Epithelial cell of esophagus (primary cell): ENCODE measurements around the gene ADAMTS17.

Experiments used
- DNase-seq: peaks from one replicate; pipeline ENCODE4 v3.0.0; 2010; ENCODE audit warnings: low read depth
- H3K4me3 ChIP-seq: 2 replicates; pipeline ENCODE4 v1.5.1; 2011; ENCODE audit warnings: mild to moderate bottlenecking, low read length, control low read depth
- TF ChIP-seq, protein P1 (sequence below): IDR thresholded peaks from 2 replicates; pipeline ENCODE4 v1.5.1; 2011; ENCODE audit warnings: low read depth, mild to moderate bottlenecking, low read length, control low read depth, inconsistent platforms; ENCODE audit not compliant: insufficient read depth; ENCODE audit errors: missing control alignments

The ADAMTS17 gene

GRCh38 chr15:100215031-100215842, 126.5 kb downstream of the ADAMTS17 start:
- no peak for DNase-seq
- H3K4me3 ChIP-seq, result no peak overlapping the region
- TF ChIP-seq, protein P1, sequence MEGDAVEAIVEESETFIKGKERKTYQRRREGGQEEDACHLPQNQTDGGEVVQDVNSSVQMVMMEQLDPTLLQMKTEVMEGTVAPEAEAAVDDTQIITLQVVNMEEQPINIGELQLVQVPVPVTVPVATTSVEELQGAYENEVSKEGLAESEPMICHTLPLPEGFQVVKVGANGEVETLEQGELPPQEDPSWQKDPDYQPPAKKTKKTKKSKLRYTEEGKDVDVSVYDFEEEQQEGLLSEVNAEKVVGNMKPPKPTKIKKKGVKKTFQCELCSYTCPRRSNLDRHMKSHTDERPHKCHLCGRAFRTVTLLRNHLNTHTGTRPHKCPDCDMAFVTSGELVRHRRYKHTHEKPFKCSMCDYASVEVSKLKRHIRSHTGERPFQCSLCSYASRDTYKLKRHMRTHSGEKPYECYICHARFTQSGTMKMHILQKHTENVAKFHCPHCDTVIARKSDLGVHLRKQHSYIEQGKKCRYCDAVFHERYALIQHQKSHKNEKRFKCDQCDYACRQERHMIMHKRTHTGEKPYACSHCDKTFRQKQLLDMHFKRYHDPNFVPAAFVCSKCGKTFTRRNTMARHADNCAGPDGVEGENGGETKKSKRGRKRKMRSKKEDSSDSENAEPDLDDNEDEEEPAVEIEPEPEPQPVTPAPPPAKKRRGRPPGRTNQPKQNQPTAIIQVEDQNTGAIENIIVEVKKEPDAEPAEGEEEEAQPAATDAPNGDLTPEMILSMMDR, result no peak

- TF ChIP-seq, protein P1, result no peak
- no peak overlapping the region for H3K4me3 ChIP-seq
- peak; percentile 12 for DNase-seq
Measured at GRCh38 chr15:100211855-100212850, 129.6 kb downstream of the ADAMTS17 start.

DNA sequence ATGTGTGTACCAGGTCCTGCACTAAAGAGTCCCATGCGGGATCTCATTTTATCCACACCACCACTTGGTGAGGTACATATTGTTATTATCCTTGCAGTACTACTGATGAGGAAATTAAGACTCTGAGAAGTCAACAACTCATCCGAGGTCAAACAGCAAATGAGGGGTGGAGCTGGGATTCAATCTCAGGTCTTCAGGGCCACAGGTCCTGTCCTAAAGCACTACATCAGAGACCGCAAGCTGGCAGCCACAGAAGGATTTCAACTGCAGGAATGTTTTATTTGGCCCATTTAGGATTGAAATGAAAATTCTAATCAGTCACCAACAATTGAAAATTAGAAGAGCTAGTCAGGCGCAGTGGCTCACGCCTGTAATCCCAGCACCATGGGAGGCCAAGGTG, 131.4 kb downstream of the ADAMTS17 start:
- TF ChIP-seq, protein P1, result no peak
- no peak for DNase-seq
- no peak overlapping the region for H3K4me3 ChIP-seq

- H3K4me3 ChIP-seq, result no peak overlapping the region
- TF ChIP-seq, protein P1, result no peak
- no peak for DNase-seq
Measured at GRCh38 chr15:100208921-100209603, 132.7 kb downstream of the ADAMTS17 start.

GRCh38 chr15:100207053-100207452, 134.7 kb downstream of the ADAMTS17 start:
- no peak overlapping the region for H3K4me3 ChIP-seq

GRCh38 chr15:100206643-100207042, 135.1 kb downstream of the ADAMTS17 start:
- DNase-seq, result no peak
- TF ChIP-seq, protein P1, result no peak
- no peak overlapping the region for H3K4me3 ChIP-seq

More at GRCh38 chr15:100207053-100207452, 134.7 kb downstream of the ADAMTS17 start:
- DNase-seq, result no peak
- TF ChIP-seq, protein P1, result peak; percentile 29
